Panc1 (cell line): ENCODE data around the gene CAND2.

ENCODE experiments used
- POLR2AphosphoS5 ChIP-seq: IDR thresholded peaks from 2 replicates; pipeline ENCODE4 v1.6.1; 2012; ENCODE audit warnings: mild to moderate bottlenecking, low read depth, low read length, moderate library complexity
- TF ChIP-seq, protein P1 (sequence below): fragments of 450-650 bp; IDR thresholded peaks from 2 replicates; pipeline ENCODE4 v1.5.1; 2017; ENCODE audit warnings: mild to moderate bottlenecking

DNA sequence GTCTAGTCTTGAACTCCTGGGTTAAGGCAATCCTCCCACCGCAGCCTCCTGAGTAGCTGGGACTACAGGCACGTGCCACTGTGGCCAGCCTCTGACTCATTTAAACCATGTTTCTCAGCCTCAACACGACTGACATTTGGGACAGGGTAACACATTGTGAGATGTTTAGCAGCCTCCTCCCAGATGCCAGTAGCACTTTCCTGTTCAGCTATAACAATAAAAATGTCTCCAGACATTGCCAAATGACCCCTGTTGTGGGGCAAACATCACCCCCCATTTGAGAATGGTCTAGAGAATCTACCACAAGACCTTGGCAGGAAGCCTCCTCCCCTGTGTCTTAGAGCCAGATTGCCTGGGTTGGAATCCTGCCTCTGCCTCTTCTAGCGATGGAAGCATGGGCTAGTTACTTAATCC, 45.8 kb upstream of the CAND2 start:
- TF ChIP-seq, protein P1, sequence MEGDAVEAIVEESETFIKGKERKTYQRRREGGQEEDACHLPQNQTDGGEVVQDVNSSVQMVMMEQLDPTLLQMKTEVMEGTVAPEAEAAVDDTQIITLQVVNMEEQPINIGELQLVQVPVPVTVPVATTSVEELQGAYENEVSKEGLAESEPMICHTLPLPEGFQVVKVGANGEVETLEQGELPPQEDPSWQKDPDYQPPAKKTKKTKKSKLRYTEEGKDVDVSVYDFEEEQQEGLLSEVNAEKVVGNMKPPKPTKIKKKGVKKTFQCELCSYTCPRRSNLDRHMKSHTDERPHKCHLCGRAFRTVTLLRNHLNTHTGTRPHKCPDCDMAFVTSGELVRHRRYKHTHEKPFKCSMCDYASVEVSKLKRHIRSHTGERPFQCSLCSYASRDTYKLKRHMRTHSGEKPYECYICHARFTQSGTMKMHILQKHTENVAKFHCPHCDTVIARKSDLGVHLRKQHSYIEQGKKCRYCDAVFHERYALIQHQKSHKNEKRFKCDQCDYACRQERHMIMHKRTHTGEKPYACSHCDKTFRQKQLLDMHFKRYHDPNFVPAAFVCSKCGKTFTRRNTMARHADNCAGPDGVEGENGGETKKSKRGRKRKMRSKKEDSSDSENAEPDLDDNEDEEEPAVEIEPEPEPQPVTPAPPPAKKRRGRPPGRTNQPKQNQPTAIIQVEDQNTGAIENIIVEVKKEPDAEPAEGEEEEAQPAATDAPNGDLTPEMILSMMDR: no peak
- TF ChIP-seq POLR2AphosphoS5: no peak
